T-helper 9 cell (primary cell): ENCODE data around the gene ANKFN1.
"Not testable (repeated sequence)": the region's sequence is repeated elsewhere in the genome, so short reads cannot be mapped to it uniquely, and the experiment has no call there.

Experiments used
- DNase-seq: peaks from one replicate; pipeline ENCODE4 v3.0.0-alpha.2; 2020

The ANKFN1 gene

GRCh38 chr17:56185491-56186221, 32.4 kb downstream of the ANKFN1 start:
- no peak for DNase-seq

GRCh38 chr17:56186222-56186786, 33.0 kb downstream of the ANKFN1 start:
- no peak for DNase-seq

GRCh38 chr17:56203430-56203829, 50.2 kb downstream of the ANKFN1 start:
- DNase-seq: no peak

GRCh38 chr17:56206351-56206750, 53.1 kb downstream of the ANKFN1 start:
- no peak for DNase-seq

GRCh38 chr17:56213031-56213430, 59.8 kb downstream of the ANKFN1 start:
- DNase-seq: no peak

- no peak for DNase-seq
Measured at GRCh38 chr17:56217921-56218320, 64.6 kb downstream of the ANKFN1 start.

GRCh38 chr17:56222255-56222654, 69.0 kb downstream of the ANKFN1 start:
- no peak for DNase-seq

GRCh38 chr17:56230660-56231059, 77.4 kb downstream of the ANKFN1 start:
- DNase-seq: no peak

GRCh38 chr17:56231252-56231651, 78.0 kb downstream of the ANKFN1 start:
- no peak for DNase-seq

- no peak for DNase-seq
Measured at GRCh38 chr17:56231693-56232092, 78.4 kb downstream of the ANKFN1 start.

- no peak for DNase-seq
Measured at GRCh38 chr17:56244268-56244890, 91.1 kb downstream of the ANKFN1 start.

- DNase-seq: no peak
Measured at GRCh38 chr17:56247816-56248215, 94.5 kb downstream of the ANKFN1 start.

GRCh38 chr17:56257075-56257474, 103.8 kb downstream of the ANKFN1 start:
- no peak for DNase-seq

- no peak for DNase-seq
Measured at GRCh38 chr17:56260376-56261002, 107.2 kb downstream of the ANKFN1 start.

- DNase-seq: no peak
Measured at GRCh38 chr17:56262803-56263202, 109.5 kb downstream of the ANKFN1 start.

GRCh38 chr17:56269556-56270389, 116.5 kb downstream of the ANKFN1 start:
- DNase-seq: no peak

- no peak for DNase-seq
Measured at GRCh38 chr17:56274491-56274890, 121.2 kb downstream of the ANKFN1 start.

- DNase-seq: no peak
Measured at GRCh38 chr17:56284482-56284881, 131.2 kb downstream of the ANKFN1 start.

- not testable (repeated sequence) for DNase-seq
Measured at GRCh38 chr17:56288786-56289185, 135.5 kb downstream of the ANKFN1 start.

GRCh38 chr17:56289321-56289720, 136.0 kb downstream of the ANKFN1 start:
- no peak for DNase-seq

GRCh38 chr17:56290101-56290801, 137.0 kb downstream of the ANKFN1 start:
- DNase-seq: no peak

- no peak for DNase-seq
Measured at GRCh38 chr17:56290802-56291118, 137.5 kb downstream of the ANKFN1 start.
